ENCODE results near the gene POMT2.

POMT2 gene

DNA sequence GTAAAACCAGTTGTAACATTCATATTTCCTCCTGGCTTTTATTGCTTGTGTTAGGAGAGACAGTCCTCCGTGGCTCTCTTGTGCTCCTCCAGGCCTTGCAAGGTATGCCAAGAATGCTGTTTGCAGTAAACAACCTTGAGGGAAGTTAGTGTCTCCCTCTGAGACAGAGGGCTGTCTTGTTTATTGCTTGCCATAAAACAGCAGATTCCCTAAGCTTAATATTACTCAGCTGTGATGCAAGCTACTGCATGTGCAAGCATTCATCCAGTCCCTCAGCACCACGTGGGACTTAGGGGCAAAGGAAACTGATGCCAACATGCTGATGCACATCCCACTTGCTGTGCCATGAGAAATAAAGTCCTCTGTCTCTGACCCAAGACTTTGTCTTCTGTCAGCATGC is 6.6 kb downstream of the POMT2 start:
- in situ Hi-C loops (cut with MboI; ENCODE audit: low sequenced_read_pairs, unreplicated experiment), result no loop called here
- TF ChIP-seq, protein P1, sequence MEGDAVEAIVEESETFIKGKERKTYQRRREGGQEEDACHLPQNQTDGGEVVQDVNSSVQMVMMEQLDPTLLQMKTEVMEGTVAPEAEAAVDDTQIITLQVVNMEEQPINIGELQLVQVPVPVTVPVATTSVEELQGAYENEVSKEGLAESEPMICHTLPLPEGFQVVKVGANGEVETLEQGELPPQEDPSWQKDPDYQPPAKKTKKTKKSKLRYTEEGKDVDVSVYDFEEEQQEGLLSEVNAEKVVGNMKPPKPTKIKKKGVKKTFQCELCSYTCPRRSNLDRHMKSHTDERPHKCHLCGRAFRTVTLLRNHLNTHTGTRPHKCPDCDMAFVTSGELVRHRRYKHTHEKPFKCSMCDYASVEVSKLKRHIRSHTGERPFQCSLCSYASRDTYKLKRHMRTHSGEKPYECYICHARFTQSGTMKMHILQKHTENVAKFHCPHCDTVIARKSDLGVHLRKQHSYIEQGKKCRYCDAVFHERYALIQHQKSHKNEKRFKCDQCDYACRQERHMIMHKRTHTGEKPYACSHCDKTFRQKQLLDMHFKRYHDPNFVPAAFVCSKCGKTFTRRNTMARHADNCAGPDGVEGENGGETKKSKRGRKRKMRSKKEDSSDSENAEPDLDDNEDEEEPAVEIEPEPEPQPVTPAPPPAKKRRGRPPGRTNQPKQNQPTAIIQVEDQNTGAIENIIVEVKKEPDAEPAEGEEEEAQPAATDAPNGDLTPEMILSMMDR (IDR thresholded peaks at IDR 0.05; ENCODE audit: borderline replicate concordance, control extremely low read depth, extremely low read depth, insufficient read depth, missing control alignments), result no peak
- no peak for DNase-seq (ENCODE audit: low spot score)

DNA sequence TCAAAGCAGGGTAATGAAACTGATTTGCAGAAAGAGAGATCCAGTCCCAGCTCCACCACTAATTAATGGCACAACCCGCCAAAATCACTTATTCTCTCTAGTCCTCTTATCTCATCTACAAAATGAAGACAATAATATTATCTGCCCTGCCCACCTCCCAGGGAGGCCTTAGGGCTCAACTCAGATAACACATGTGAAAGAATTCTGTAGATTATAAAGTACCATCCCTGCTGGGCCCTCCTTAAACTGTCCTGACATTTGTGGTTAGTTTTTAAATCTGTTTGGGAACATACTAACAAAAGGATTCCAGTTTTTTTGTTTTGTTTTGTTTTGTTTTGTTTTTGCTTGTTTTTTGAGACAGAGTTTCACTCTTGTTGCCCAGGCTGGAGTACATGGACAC is 7.3 kb downstream of the POMT2 start:
- TF ChIP-seq, protein P1 (IDR thresholded peaks at IDR 0.05; ENCODE audit: borderline replicate concordance, control extremely low read depth, extremely low read depth, insufficient read depth, missing control alignments), result no peak
- no peak for DNase-seq (ENCODE audit: low spot score)
- in situ Hi-C loops (cut with MboI; ENCODE audit: low sequenced_read_pairs, unreplicated experiment), result no loop called here

DNA sequence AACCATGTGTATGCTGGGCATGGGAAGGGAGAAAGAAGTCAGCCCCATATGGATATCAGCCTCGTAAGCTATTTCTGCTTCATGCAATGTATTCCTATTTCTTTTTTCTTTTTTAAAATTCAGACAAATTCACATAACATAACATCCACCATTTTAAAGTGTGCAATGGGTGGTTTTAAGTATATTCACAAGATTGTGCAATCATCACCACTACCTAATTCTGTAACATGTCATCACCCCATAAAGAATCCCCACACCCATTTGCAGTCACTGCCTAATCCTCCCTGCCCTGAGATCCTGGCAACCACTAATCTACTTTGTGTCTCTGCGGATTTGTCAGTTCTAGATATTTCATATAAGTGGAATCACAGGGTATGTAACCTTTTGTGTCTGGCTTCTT is 9.5 kb downstream of the POMT2 start:
- TF ChIP-seq, protein P1 (IDR thresholded peaks at IDR 0.05; ENCODE audit: borderline replicate concordance, control extremely low read depth, extremely low read depth, insufficient read depth, missing control alignments), result no peak
- in situ Hi-C loops (cut with MboI; ENCODE audit: low sequenced_read_pairs, unreplicated experiment), result no loop called here
- DNase-seq (ENCODE audit: low spot score), result no peak

DNA sequence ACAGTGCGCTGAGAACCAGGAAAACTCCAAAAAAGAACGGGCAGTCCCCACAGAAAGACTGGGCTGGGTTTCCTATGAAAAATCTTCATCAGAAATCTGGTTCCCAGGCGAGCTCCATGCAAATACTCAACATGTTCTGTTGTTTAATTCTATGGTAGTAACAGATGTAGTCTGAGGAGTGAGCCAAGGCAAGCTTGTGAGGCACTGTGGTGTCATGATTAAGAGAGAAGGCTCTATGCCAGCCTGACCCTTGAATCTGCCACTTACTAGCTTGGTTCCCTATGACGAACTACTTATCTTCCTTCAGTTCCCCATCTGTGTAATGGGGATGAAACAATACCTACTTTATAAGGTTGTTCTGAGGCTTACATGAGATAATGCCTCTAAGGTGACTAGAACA is 10.7 kb downstream of the POMT2 start:
- in situ Hi-C loops (cut with MboI; ENCODE audit: low sequenced_read_pairs, unreplicated experiment), result no loop called here
- DNase-seq (ENCODE audit: low spot score), result no peak
- TF ChIP-seq, protein P1 (IDR thresholded peaks at IDR 0.05; ENCODE audit: borderline replicate concordance, control extremely low read depth, extremely low read depth, insufficient read depth, missing control alignments), result no peak

DNA sequence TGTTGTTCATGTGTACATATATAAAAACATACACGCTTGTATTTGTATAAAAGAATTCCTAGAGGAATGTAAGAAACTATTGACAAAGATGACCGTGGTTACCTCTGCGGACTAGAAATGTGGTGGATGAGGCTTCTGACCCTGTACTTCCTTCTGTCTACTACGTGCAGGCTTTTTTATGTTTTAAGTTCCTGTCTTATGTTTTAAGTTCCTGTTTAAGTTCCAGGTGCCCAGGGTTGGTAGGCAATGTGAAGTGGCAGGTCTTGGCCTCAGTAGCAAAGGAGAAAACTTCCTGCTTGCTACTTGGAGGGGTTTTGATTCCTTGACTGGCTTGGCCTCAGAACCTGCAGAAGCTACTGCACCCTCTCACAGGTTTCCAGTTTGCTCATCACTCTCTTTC is 11.6 kb downstream of the POMT2 start:
- TF ChIP-seq, protein P1 (IDR thresholded peaks at IDR 0.05; ENCODE audit: borderline replicate concordance, control extremely low read depth, extremely low read depth, insufficient read depth, missing control alignments), result no peak
- DNase-seq (ENCODE audit: low spot score), result no peak
- in situ Hi-C loops (cut with MboI; ENCODE audit: low sequenced_read_pairs, unreplicated experiment), result no loop called here

DNA sequence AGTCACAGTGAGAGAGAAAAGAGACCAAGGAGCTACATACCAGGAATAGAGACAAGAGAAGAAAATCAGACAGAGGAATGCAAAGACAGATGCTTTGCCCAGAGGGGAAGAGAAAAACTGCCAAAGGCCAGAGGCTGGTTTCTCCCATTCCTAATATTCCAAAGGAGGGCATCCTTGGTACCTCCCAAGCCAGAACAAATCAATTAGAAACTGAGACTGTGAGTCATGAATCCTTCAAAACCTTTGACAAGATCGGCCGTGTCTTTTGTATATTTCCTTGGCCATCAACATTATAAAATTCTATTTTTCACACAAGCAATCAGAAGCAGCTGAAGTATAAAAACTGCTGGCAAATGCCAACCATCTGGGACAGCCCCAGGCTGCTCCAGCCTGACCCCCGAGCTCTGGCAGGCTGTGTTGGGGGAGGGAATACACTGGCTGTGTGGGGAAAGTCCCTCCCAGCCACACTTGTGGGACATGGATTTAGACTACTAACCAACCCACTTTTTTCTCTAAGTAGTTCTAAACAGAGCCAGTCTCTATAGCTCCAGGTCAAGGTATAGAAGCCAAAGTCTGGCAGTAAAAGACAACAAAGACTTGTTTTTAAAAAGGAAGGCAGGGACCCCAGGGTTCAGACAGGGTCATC is 13.7 kb downstream of the POMT2 start:
- TF ChIP-seq, protein P1 (IDR thresholded peaks at IDR 0.05; ENCODE audit: borderline replicate concordance, control extremely low read depth, extremely low read depth, insufficient read depth, missing control alignments), result no peak
- in situ Hi-C loops (cut with MboI; ENCODE audit: low sequenced_read_pairs, unreplicated experiment), result no loop called here
- no peak for DNase-seq (ENCODE audit: low spot score)

Data from GM13976 (cell line).